GM10266 (cell line): Measurements from ENCODE around the gene GOLGA6A.

ENCODE experiments used
- DNase-seq: peaks from one replicate; pipeline ENCODE4 v3.0.0; 2012; ENCODE audit errors: extremely low spot score
- TF ChIP-seq, protein P1 (sequence below): IDR thresholded peaks from 2 replicates; pipeline ENCODE4 v1.5.1; 2012; ENCODE audit warnings: mild to moderate bottlenecking, low read depth; ENCODE audit not compliant: control insufficient read depth, insufficient read depth; ENCODE audit errors: missing control alignments

The GOLGA6A gene

DNA sequence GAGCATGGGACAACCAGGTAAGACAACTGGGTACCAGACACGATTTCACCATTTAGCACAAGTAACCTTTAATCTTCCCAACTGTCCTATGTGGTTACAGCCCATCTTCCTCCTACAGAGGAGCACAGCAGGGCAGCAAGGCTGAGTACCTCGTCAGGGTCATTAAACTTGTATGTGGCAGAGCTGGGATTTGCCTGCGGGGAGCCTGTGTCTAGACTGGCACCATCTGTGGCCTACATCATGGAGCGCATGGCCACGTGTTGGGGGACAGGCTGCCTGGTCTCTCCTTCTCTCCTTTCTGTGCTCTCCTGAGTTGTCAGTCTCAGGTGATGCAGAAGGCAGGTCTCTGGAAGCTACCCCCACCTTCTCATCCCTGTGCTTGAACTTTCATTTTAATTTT is 32.2 kb downstream of the GOLGA6A start:
- TF ChIP-seq, protein P1, sequence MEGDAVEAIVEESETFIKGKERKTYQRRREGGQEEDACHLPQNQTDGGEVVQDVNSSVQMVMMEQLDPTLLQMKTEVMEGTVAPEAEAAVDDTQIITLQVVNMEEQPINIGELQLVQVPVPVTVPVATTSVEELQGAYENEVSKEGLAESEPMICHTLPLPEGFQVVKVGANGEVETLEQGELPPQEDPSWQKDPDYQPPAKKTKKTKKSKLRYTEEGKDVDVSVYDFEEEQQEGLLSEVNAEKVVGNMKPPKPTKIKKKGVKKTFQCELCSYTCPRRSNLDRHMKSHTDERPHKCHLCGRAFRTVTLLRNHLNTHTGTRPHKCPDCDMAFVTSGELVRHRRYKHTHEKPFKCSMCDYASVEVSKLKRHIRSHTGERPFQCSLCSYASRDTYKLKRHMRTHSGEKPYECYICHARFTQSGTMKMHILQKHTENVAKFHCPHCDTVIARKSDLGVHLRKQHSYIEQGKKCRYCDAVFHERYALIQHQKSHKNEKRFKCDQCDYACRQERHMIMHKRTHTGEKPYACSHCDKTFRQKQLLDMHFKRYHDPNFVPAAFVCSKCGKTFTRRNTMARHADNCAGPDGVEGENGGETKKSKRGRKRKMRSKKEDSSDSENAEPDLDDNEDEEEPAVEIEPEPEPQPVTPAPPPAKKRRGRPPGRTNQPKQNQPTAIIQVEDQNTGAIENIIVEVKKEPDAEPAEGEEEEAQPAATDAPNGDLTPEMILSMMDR, result no peak
- no peak for DNase-seq

- TF ChIP-seq, protein P1, result no peak
- no peak for DNase-seq
Observed at GRCh38 chr15:74046275-74046674, 36.1 kb downstream of the GOLGA6A start.

DNA sequence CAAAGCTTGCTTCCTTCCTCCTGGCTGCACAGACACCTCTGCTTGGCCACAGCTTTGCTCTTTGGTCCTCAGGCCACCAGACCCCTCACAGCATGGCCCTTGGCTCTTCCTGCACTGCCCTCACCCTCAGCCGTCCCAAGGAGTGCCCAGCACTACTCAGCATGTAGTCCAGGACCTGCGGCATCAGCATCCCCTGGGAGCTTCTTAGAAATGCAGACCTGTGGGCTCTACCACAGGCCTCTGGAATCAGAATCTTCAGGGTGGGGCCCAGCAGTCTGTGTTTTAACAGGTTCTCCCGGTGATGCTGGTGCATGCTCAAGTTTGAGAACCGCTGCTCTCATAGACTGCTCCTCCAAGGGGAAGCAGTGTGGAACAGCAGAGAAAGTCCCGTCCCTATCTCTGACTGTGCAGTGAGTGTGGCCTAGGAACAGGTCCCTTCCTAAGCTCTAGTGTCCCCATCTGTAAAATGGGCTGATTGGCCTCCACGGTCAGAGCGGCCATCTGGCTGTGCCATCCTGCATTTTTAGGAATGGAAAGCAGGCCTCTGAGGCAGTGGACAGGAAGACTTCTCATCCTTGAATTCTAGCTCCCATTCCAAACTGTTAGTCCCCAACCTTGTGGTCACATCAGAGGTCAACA is 36.6 kb downstream of the GOLGA6A start:
- TF ChIP-seq, protein P1, result no peak
- DNase-seq, result no peak

DNA sequence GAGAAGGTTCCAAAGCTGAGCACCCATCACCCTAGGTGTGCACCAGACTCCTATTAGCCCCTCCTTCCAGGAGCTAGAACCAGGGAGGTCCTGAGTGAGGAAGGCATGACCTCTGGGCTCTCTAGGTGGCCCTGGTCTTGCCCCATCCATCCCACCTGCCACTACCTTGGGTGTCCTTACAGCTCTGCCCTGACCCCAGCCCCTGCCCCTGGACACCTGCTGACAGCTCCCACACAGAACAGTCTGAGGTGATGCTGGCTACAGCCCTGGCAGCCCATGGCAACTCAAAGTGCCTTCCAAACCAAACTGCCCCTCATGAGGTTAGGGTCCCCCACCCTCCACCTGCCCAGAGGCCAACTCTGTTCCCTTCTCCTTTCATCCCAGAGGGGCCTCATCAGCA is 37.2 kb downstream of the GOLGA6A start:
- TF ChIP-seq, protein P1, result no peak
- no peak for DNase-seq

DNA sequence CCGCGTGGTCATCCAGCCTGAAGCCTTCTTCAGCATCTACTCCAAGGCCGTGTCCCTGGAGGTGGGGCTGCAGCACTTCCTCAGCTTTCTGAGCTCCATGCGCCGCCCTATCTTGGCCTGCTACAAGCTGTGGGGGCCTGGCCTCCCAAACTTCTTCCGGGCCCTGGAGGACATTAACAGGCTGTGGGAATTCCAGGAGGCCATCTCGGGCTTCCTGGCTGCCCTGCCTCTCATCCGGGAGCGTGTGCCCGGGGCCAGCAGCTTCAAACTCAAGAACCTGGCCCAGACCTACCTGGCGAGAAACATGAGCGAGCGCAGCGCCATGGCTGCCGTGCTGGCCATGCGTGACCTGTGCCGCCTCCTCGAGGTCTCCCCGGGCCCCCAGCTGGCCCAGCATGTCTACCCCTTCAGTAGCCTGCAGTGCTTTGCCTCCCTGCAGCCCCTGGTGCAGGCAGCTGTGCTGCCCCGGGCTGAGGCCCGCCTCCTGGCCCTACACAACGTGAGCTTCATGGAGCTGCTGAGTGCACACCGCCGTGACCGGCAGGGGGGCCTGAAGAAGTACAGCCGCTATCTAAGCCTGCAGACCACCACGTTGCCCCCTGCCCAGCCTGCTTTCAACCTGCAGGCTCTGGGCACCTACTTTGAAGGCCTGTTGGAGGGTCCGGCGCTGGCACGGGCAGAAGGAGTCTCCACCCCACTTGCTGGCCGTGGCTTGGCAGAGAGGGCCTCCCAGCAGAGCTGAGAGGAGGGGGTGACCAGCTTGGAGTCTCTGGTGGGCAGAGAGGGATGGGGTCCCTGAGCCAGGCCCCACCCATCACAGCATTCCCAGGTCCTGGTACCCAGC is 37.9 kb downstream of the GOLGA6A start:
- TF ChIP-seq, protein P1, result no peak
- no peak for DNase-seq

- no peak for DNase-seq
- TF ChIP-seq, protein P1, result no peak
Observed at GRCh38 chr15:74043425-74044266, 38.7 kb downstream of the GOLGA6A start.
